Peyer's patch (tissue), 4 donors: ENCODE results near the gene CLIC1.

Experiments
- POLR2A ChIP-seq, 2 donors: fragments of 450-650 bp; IDR thresholded peaks; one replicate each; pipeline ENCODE4 v1.5.1; 2017; ENCODE audit warnings: antibody characterized with exemption in 2 of 2, mild to moderate bottlenecking in 2 of 2, moderate library complexity in 2 of 2
- TF ChIP-seq, protein P1 (sequence below), 6 experiments: fragments of 450-650 bp in 4 of 6; fragments of 200-600 bp in 2 of 6; sonication (generic) in 1 of 6; IDR thresholded peaks; one replicate each; pipeline ENCODE4 v1.5.1; 2017 to 2019; ENCODE audit warnings: antibody characterized with exemption in 6 of 6, mild to moderate bottlenecking in 3 of 6, moderate library complexity in 1 of 6

DNA sequence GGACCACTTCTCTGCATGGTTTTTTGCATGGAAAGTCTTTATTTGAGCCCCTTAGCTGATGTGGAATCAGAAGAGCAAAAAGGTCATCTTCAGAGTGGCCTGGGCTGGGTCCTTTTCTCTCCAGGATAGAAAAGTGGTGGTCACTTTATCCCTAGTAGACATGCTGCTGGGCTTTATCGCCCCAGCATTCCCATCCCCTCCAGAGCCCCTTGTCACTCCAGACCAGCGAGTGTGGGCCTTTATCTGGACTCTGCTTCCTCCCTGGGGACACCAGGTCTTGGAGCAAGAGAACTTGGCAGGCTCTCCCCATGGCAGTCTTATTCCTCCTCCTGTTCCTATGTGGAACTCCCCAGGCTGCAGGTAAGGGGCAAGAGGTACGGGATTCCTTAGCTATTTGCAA lies 29.7 kb downstream of the CLIC1 start, which contains the start of gene LY6G6F:
- TF ChIP-seq, protein P1, sequence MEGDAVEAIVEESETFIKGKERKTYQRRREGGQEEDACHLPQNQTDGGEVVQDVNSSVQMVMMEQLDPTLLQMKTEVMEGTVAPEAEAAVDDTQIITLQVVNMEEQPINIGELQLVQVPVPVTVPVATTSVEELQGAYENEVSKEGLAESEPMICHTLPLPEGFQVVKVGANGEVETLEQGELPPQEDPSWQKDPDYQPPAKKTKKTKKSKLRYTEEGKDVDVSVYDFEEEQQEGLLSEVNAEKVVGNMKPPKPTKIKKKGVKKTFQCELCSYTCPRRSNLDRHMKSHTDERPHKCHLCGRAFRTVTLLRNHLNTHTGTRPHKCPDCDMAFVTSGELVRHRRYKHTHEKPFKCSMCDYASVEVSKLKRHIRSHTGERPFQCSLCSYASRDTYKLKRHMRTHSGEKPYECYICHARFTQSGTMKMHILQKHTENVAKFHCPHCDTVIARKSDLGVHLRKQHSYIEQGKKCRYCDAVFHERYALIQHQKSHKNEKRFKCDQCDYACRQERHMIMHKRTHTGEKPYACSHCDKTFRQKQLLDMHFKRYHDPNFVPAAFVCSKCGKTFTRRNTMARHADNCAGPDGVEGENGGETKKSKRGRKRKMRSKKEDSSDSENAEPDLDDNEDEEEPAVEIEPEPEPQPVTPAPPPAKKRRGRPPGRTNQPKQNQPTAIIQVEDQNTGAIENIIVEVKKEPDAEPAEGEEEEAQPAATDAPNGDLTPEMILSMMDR (IDR thresholded peaks at IDR 0.05), result no peak
- TF ChIP-seq POLR2A (IDR thresholded peaks at IDR 0.05), result no peak
